NCI-H1417 (cell line): Measurements from ENCODE around the gene ANKS6.

Experiments
- DNase-seq, 3 experiments: peaks; one replicate each; lab custom pipeline; 2025; lab: John Stamatoyannopoulos, UW

The ANKS6 gene

GRCh38 chr9:98771209-98771874 lies 25.0 kb downstream of the ANKS6 start:
- DNase-seq, result no peak

- no peak for DNase-seq
These were observed 25.6 kb downstream of the ANKS6 start for GRCh38 chr9:98770717-98771116.

- no peak for DNase-seq
These were observed 28.0 kb downstream of the ANKS6 start for GRCh38 chr9:98768344-98768743.

- no peak for DNase-seq
These were observed 28.4 kb downstream of the ANKS6 start for GRCh38 chr9:98767915-98768314.

GRCh38 chr9:98767196-98767595 lies 29.2 kb downstream of the ANKS6 start:
- no peak for DNase-seq

GRCh38 chr9:98766586-98766985 lies 29.8 kb downstream of the ANKS6 start:
- no peak for DNase-seq

- no peak for DNase-seq
These were observed 31.1 kb downstream of the ANKS6 start for GRCh38 chr9:98765256-98765655.

GRCh38 chr9:98763986-98764745 lies 32.2 kb downstream of the ANKS6 start:
- no peak for DNase-seq

- DNase-seq, result no peak
These were observed 36.1 kb downstream of the ANKS6 start for GRCh38 chr9:98760231-98760630.

GRCh38 chr9:98755006-98755618 lies 41.2 kb downstream of the ANKS6 start:
- DNase-seq, result no peak

GRCh38 chr9:98751210-98751609 lies 45.1 kb downstream of the ANKS6 start:
- no peak for DNase-seq

- DNase-seq, result no peak
These were observed 45.8 kb downstream of the ANKS6 start for GRCh38 chr9:98750364-98751060.

GRCh38 chr9:98747476-98747875 lies 48.9 kb downstream of the ANKS6 start:
- DNase-seq, result no peak

- DNase-seq, result no peak
These were observed 50.9 kb downstream of the ANKS6 start for GRCh38 chr9:98745470-98745869.

GRCh38 chr9:98743818-98744611 lies 52.3 kb downstream of the ANKS6 start:
- DNase-seq, result no peak

GRCh38 chr9:98743329-98743728 lies 53.0 kb downstream of the ANKS6 start:
- DNase-seq, result no peak

- no peak for DNase-seq
These were observed 53.8 kb downstream of the ANKS6 start for GRCh38 chr9:98742325-98743280.

GRCh38 chr9:98740226-98740881 lies 56.0 kb downstream of the ANKS6 start:
- peak in 2 of 3 experiments; percentile 23 to 38 for DNase-seq

- no peak for DNase-seq
These were observed 57.6 kb downstream of the ANKS6 start for GRCh38 chr9:98738741-98739140.

- DNase-seq, result no peak
These were observed 60.1 kb downstream of the ANKS6 start for GRCh38 chr9:98736226-98736625.
